HG03378 (cell line): Measurements from ENCODE around the gene MAST4.

ENCODE experiments used
- ATAC-seq: cut with Tn5 transposase; IDR thresholded peaks from one replicate; pipeline ENCODE4 v1.9.1; 2021; ENCODE audit warnings: mild to moderate bottlenecking, moderate library complexity; ENCODE audit not compliant: unreplicated experiment

MAST4 gene

GRCh38 chr5:67142816-67143215 is 546.6 kb downstream of the MAST4 start:
- ATAC-seq = no peak

GRCh38 chr5:67143549-67143948 is 547.4 kb downstream of the MAST4 start:
- no peak for ATAC-seq

GRCh38 chr5:67144183-67144639 is 548.0 kb downstream of the MAST4 start:
- no peak for ATAC-seq

GRCh38 chr5:67146574-67146973 is 550.4 kb downstream of the MAST4 start:
- ATAC-seq = no peak

- ATAC-seq = no peak
These were observed 550.8 kb downstream of the MAST4 start for GRCh38 chr5:67146981-67147380.

- ATAC-seq = no peak
These were observed 551.6 kb downstream of the MAST4 start for GRCh38 chr5:67147760-67148159.

GRCh38 chr5:67149057-67149950 is 553.1 kb downstream of the MAST4 start:
- no peak for ATAC-seq

GRCh38 chr5:67149951-67150523 is 553.8 kb downstream of the MAST4 start:
- ATAC-seq = no peak

GRCh38 chr5:67152400-67152799 is 556.2 kb downstream of the MAST4 start:
- no peak for ATAC-seq

- ATAC-seq = no peak
These were observed 557.1 kb downstream of the MAST4 start for GRCh38 chr5:67153292-67153691.

GRCh38 chr5:67154556-67155206 is 558.5 kb downstream of the MAST4 start:
- ATAC-seq = no peak

GRCh38 chr5:67156976-67157583 is 560.9 kb downstream of the MAST4 start:
- ATAC-seq = peak; percentile 67

GRCh38 chr5:67160272-67160671 is 564.1 kb downstream of the MAST4 start:
- no peak for ATAC-seq

GRCh38 chr5:67160985-67161384 is 564.8 kb downstream of the MAST4 start:
- ATAC-seq = no peak

- ATAC-seq = no peak
These were observed 565.6 kb downstream of the MAST4 start for GRCh38 chr5:67161767-67162166.

- no peak for ATAC-seq
These were observed 567.1 kb downstream of the MAST4 start for GRCh38 chr5:67163231-67163756.

- ATAC-seq = no peak
These were observed 567.8 kb downstream of the MAST4 start for GRCh38 chr5:67163863-67164595.

GRCh38 chr5:67164856-67165525 is 568.8 kb downstream of the MAST4 start:
- no peak for ATAC-seq

- ATAC-seq = peak; percentile 87
These were observed 569.6 kb downstream of the MAST4 start for GRCh38 chr5:67165526-67166459.
